DND-41 (cell line): ENCODE data around the gene MYO5C.
"Not testable (repeated sequence)": the region's sequence is repeated elsewhere in the genome, so short reads cannot be mapped to it uniquely, and the experiment has no call there.

Experiments
- ATAC-seq: fragments of 200-7000 bp; cut with Tn5 transposase; 3 replicates; pipeline ENCODE4 v1.9.1; 2021; ENCODE audit warnings: low read depth; ENCODE audit not compliant: insufficient read depth
- DNase-seq: peaks from one replicate; pipeline ENCODE4 v3.0.0-alpha.2; 2020
- H2AFZ ChIP-seq: 2 replicates; pipeline ENCODE4 v1.6.0; 2012; ENCODE audit warnings: low read depth, low read length
- H3K27ac ChIP-seq: 2 replicates; pipeline ENCODE4 v1.5.1; 2012; ENCODE audit warnings: low read length, inconsistent platforms
- H3K27me3 ChIP-seq: fragments of 200-600 bp; sonication (generic); 2 replicates; pipeline ENCODE4 v1.6.0; 2012; ENCODE audit warnings: low read length, mild to moderate bottlenecking, inconsistent platforms; ENCODE audit not compliant: insufficient read depth, poor library complexity
- H3K36me3 ChIP-seq: 2 replicates; pipeline ENCODE4 v1.5.1; 2012; ENCODE audit warnings: low read length, inconsistent platforms; ENCODE audit not compliant: insufficient read depth
- H3K4me1 ChIP-seq: 2 replicates; pipeline ENCODE4 v1.5.1; 2012; ENCODE audit warnings: mild to moderate bottlenecking, low read length; ENCODE audit not compliant: insufficient read depth
- H3K4me2 ChIP-seq: 2 replicates; pipeline ENCODE4 v1.6.0; 2012; ENCODE audit warnings: mild to moderate bottlenecking, moderate library complexity, low read length, inconsistent platforms; ENCODE audit not compliant: insufficient read depth
- H3K4me3 ChIP-seq, 2 experiments: fragments of 200-600 bp in 1 of 2; shearing (Covaris generic) in 1 of 2; 2 replicates each; pipeline ENCODE4 v1.5.1; 2012 to 2016; ENCODE audit warnings: inconsistent platforms in 2 of 2, low read length in 2 of 2, mild to moderate bottlenecking in 2 of 2, low read depth in 1 of 2, moderate library complexity in 1 of 2
- H3K79me2 ChIP-seq: 2 replicates; pipeline ENCODE4 v1.6.0; 2012; ENCODE audit warnings: low read length, inconsistent platforms; ENCODE audit not compliant: insufficient read depth
- H3K9ac ChIP-seq: 2 replicates; pipeline ENCODE4 v1.6.0; 2012; ENCODE audit warnings: low read depth, mild to moderate bottlenecking, inconsistent platforms, low read length, moderate library complexity
- H3K9me3 ChIP-seq: 2 replicates; pipeline ENCODE4 v1.5.1; 2012; ENCODE audit warnings: low read length, moderate library complexity, mild to moderate bottlenecking, inconsistent platforms; ENCODE audit not compliant: insufficient read depth, severe bottlenecking
- H4K20me1 ChIP-seq: 2 replicates; pipeline ENCODE4 v1.6.0; 2012; ENCODE audit warnings: low read length; ENCODE audit not compliant: insufficient read depth
- CTCF ChIP-seq: IDR thresholded peaks from 2 replicates; pipeline ENCODE4 v1.5.1; 2012; ENCODE audit warnings: borderline replicate concordance, low read length, moderate library complexity, mild to moderate bottlenecking; ENCODE audit not compliant: poor library complexity, severe bottlenecking; ENCODE audit errors: extremely low read depth
- EZH2 ChIP-seq: IDR thresholded peaks from 3 replicates; pipeline ENCODE4 v1.6.1; 2012; ENCODE audit warnings: borderline replicate concordance, low read depth, mild to moderate bottlenecking, moderate library complexity, low read length, inconsistent platforms; ENCODE audit not compliant: severe bottlenecking

MYO5C gene

GRCh38 chr15:52243286-52243685 lies 52.3 kb downstream of the MYO5C start:
- DNase-seq (no peak), ATAC-seq (no peak)
- H3K4me2 ChIP-seq = no peak overlapping the region
- no peaks in the 10 kb centered on the region for H3K4me1 ChIP-seq
- no peak overlapping the region for H2AFZ ChIP-seq
- H3K9ac ChIP-seq = no peak overlapping the region
- H3K27ac ChIP-seq = no peak overlapping the region
- peaks cover 3% of the 10 kb centered on the region for H3K27me3 ChIP-seq
- no peaks in the 10 kb centered on the region for H3K36me3 ChIP-seq
- no peak overlapping the region for H3K4me3 ChIP-seq
- H3K79me2 ChIP-seq = no peaks in the 10 kb centered on the region
- no peak for TF ChIP-seq CTCF
- TF ChIP-seq EZH2 = no peak
- H3K9me3 ChIP-seq = no peaks in the 10 kb centered on the region
- no peaks in the 10 kb centered on the region for H4K20me1 ChIP-seq

GRCh38 chr15:52241489-52241888 lies 54.1 kb downstream of the MYO5C start:
- H3K27ac ChIP-seq = no peak overlapping the region
- H3K4me1 ChIP-seq = no peaks in the 10 kb centered on the region
- no peaks in the 10 kb centered on the region for H3K9me3 ChIP-seq
- no peak for TF ChIP-seq CTCF
- no peak for TF ChIP-seq EZH2
- DNase-seq (peak; percentile 46), ATAC-seq (peak; percentile 85)
- no peaks in the 10 kb centered on the region for H3K79me2 ChIP-seq
- H3K36me3 ChIP-seq = no peaks in the 10 kb centered on the region
- H2AFZ ChIP-seq = no peak overlapping the region
- H3K4me2 ChIP-seq = no peak overlapping the region
- H3K4me3 ChIP-seq = no peak overlapping the region
- no peaks in the 10 kb centered on the region for H4K20me1 ChIP-seq
- no peak overlapping the region for H3K9ac ChIP-seq
- no peaks in the 10 kb centered on the region for H3K27me3 ChIP-seq

GRCh38 chr15:52240166-52240565 lies 55.4 kb downstream of the MYO5C start:
- H3K79me2 ChIP-seq = no peaks in the 10 kb centered on the region
- no peak overlapping the region for H3K9ac ChIP-seq
- no peaks in the 10 kb centered on the region for H3K27me3 ChIP-seq
- no peaks in the 10 kb centered on the region for H3K4me1 ChIP-seq
- DNase-seq (no peak), ATAC-seq (no peak)
- H4K20me1 ChIP-seq = no peaks in the 10 kb centered on the region
- no peak for TF ChIP-seq EZH2
- TF ChIP-seq CTCF = no peak
- H2AFZ ChIP-seq = no peak overlapping the region
- H3K27ac ChIP-seq = no peak overlapping the region
- H3K4me3 ChIP-seq = no peak overlapping the region
- no peaks in the 10 kb centered on the region for H3K9me3 ChIP-seq
- no peak overlapping the region for H3K4me2 ChIP-seq
- H3K36me3 ChIP-seq = no peaks in the 10 kb centered on the region

GRCh38 chr15:52238989-52239525 lies 56.5 kb downstream of the MYO5C start:
- not testable (repeated sequence) for H3K4me3 ChIP-seq, H3K9ac ChIP-seq, H3K9me3 ChIP-seq, H3K79me2 ChIP-seq, H3K36me3 ChIP-seq, H4K20me1 ChIP-seq, H3K27ac ChIP-seq, H3K4me1 ChIP-seq, ATAC-seq, H2AFZ ChIP-seq, H3K27me3 ChIP-seq, DNase-seq, H3K4me2 ChIP-seq
